IMR-90 (cell line): ENCODE results near the gene C2. TPM values are rescaled to one million over a fixed set of nuclear protein-coding genes. Genes with fewer than 3 reads are reported as not detected.
A peak's percentile ranks its signal among the peaks of the same experiment; 100 is the strongest.

Experiments used
- ATAC-seq: fragments of 200-7000 bp; cut with Tn5 transposase; 2 replicates; pipeline ENCODE4 v1.9.1; 2020; ENCODE audit warnings: low read depth, mild to moderate bottlenecking, moderate library complexity
- BruUV-seq: library from RNA; stranded (reverse); fragments of 400-500 nt; replicated peaks from 2 replicates; lab custom pipeline; 2021; lab: Mats Ljungman, UMichigan
- CTCF ChIA-PET: fragments of 300-600 bp; formaldehyde crosslinking; extraction: SDS; loops from one replicate; lab custom pipeline; 2021; ENCODE audit warnings: antibody characterized with exemption; lab: Yijun Ruan, JAX
- POLR2A ChIA-PET: fragments of 300-600 bp; sonication (Branson Sonifier 250); formaldehyde crosslinking; loops from one replicate; lab custom pipeline; 2022; ENCODE audit warnings: antibody characterized with exemption; ENCODE audit not compliant: unreplicated experiment; lab: Charles Lee
- DNase-seq: peaks from one replicate; pipeline ENCODE4 v3.0.0; 2013
- H2AFZ ChIP-seq: replicated peaks from 2 replicates; pipeline ENCODE3; 2013; ENCODE audit warnings: low read length, mild to moderate bottlenecking; ENCODE audit not compliant: poor library complexity
- H2AK5ac ChIP-seq: 2 replicates; pipeline ENCODE4 v1.6.1; 2013; ENCODE audit warnings: low read depth, low read length, inconsistent platforms
- H2AK9ac ChIP-seq: replicated peaks from 2 replicates; pipeline ENCODE3; 2013; ENCODE audit warnings: mild to moderate bottlenecking, low read depth, low read length, moderate library complexity; ENCODE audit not compliant: poor library complexity
- H2BK120ac ChIP-seq: 2 replicates; pipeline ENCODE4 v1.6.1; 2013; ENCODE audit warnings: low read depth, low read length, inconsistent platforms
- H2BK15ac ChIP-seq: 3 replicates; pipeline ENCODE4 v1.6.1; 2013; ENCODE audit warnings: low read depth, low read length, inconsistent platforms
- H2BK20ac ChIP-seq: 2 replicates; pipeline ENCODE4 v1.6.1; 2013; ENCODE audit warnings: low read depth, mild to moderate bottlenecking, inconsistent platforms, low read length, moderate library complexity
- H2BK5ac ChIP-seq: 2 replicates; pipeline ENCODE4 v1.6.1; 2013; ENCODE audit warnings: mild to moderate bottlenecking, low read depth, low read length, inconsistent platforms; ENCODE audit not compliant: poor library complexity, severe bottlenecking
- H3K14ac ChIP-seq: replicated peaks from 2 replicates; pipeline ENCODE4 v1.6.1; 2013; ENCODE audit warnings: low read depth, low read length, inconsistent platforms
- H3K18ac ChIP-seq: 2 replicates; pipeline ENCODE4 v1.6.1; 2013; ENCODE audit warnings: low read depth, low read length, control low read depth
- H3K23ac ChIP-seq: 2 replicates; pipeline ENCODE4 v1.6.1; 2013; ENCODE audit warnings: low read depth, low read length, inconsistent platforms
- H3K27ac ChIP-seq: 2 replicates; pipeline ENCODE4 v1.5.1; 2013; ENCODE audit warnings: mild to moderate bottlenecking, control low read depth, low read length; ENCODE audit not compliant: insufficient read depth
- H3K27me3 ChIP-seq: 2 replicates; pipeline ENCODE4 v1.6.1; 2013; ENCODE audit warnings: low read length; ENCODE audit not compliant: control insufficient read depth, insufficient read depth
- H3K36me3 ChIP-seq: 2 replicates; pipeline ENCODE4 v1.6.1; 2013; ENCODE audit warnings: low read length, mixed read lengths; ENCODE audit not compliant: control insufficient read depth, insufficient read depth
- H3K4ac ChIP-seq: 2 replicates; pipeline ENCODE4 v1.6.1; 2013; ENCODE audit warnings: low read depth, low read length, inconsistent platforms
- H3K4me1 ChIP-seq: 2 replicates; pipeline ENCODE4 v1.6.1; 2013; ENCODE audit warnings: low read length, mixed read lengths; ENCODE audit not compliant: control insufficient read depth, insufficient read depth
- H3K4me2 ChIP-seq: 2 replicates; pipeline ENCODE4 v1.6.1; 2013; ENCODE audit warnings: low read depth, mild to moderate bottlenecking, control low read depth, low read length, moderate library complexity
- H3K4me3 ChIP-seq: 2 replicates; pipeline ENCODE4 v1.5.1; 2013; ENCODE audit warnings: low read depth, mild to moderate bottlenecking, control low read depth, low read length, moderate library complexity; ENCODE audit not compliant: insufficient read depth
- H3K56ac ChIP-seq: 2 replicates; pipeline ENCODE4 v1.6.1; 2013; ENCODE audit warnings: low read length, inconsistent platforms; ENCODE audit not compliant: insufficient read depth; ENCODE audit errors: extremely low read depth
- H3K79me1 ChIP-seq, 2 experiments: 2 replicates each; pipeline ENCODE4 v1.6.1; 2013; ENCODE audit warnings: low read length in 2 of 2, inconsistent platforms in 1 of 2, low read depth in 1 of 2
- H3K9ac ChIP-seq: 2 replicates; pipeline ENCODE4 v1.6.1; 2013; ENCODE audit warnings: low read depth, low read length, control low read depth
- H3K9me1 ChIP-seq: 2 replicates; pipeline ENCODE4 v1.6.1; 2013; ENCODE audit warnings: low read length, inconsistent platforms; ENCODE audit not compliant: insufficient read depth
- H3K9me3 ChIP-seq: 2 replicates; pipeline ENCODE4 v1.6.1; 2013; ENCODE audit warnings: low read length; ENCODE audit not compliant: control insufficient read depth, insufficient read depth
- H4K20me1 ChIP-seq: 2 replicates; pipeline ENCODE4 v1.6.1; 2013; ENCODE audit warnings: low read length, inconsistent platforms; ENCODE audit not compliant: insufficient read depth
- H4K5ac ChIP-seq: 2 replicates; pipeline ENCODE4 v1.6.1; 2013; ENCODE audit warnings: mild to moderate bottlenecking, low read depth, low read length, control low read depth
- H4K8ac ChIP-seq, 2 experiments: 2 replicates each; pipeline ENCODE4 v1.6.1; 2013; ENCODE audit warnings: low read depth in 2 of 2, low read length in 2 of 2, control low read depth in 1 of 2, inconsistent platforms in 1 of 2
- H4K91ac ChIP-seq: 2 replicates; pipeline ENCODE4 v1.6.1; 2013; ENCODE audit warnings: low read depth, low read length, inconsistent platforms; ENCODE audit not compliant: insufficient read depth
- FOS ChIP-seq: fragments of 150-350 bp; IDR thresholded peaks from 2 replicates; pipeline ENCODE4 v1.6.1; 2016; ENCODE audit warnings: low read depth, low read length
- NFE2L2 ChIP-seq: fragments of 150-350 bp; IDR thresholded peaks from 2 replicates; pipeline ENCODE4 v1.6.1; 2016; ENCODE audit warnings: low read depth, mild to moderate bottlenecking, low read length
- RAD21 ChIP-seq: IDR thresholded peaks from 2 replicates; pipeline ENCODE4 v1.6.1; 2012; ENCODE audit warnings: low read length, improper control_type of control experiment
- RFX5 ChIP-seq: IDR thresholded peaks from 2 replicates; pipeline ENCODE4 v1.8.0; 2012; ENCODE audit warnings: low read depth, mild to moderate bottlenecking, low read length, moderate library complexity
- WGBS, 2 experiments: methylation state at CpG; one replicate each; pipeline versions ENCODE4 v1.1.5 to v1.1.7; 2013; ENCODE audit warnings: missing lambda C conversion rate in 2 of 2; ENCODE audit not compliant: insufficient read length in 1 of 2; ENCODE audit errors: extremely low coverage in 2 of 2; 5-methylcytosine and 5-hydroxymethylcytosine counted together
- dilution Hi-C: fragments of 300-500 bp; cut with HindIII; formaldehyde crosslinking; loops from one replicate; pipeline ENCODE4 v1.14.3; 2018; ENCODE audit warnings: low sequenced_read_pairs; ENCODE audit not compliant: unreplicated experiment
- in situ Hi-C: fragments of 300-500 bp; cut with MboI; formaldehyde crosslinking; loops from 3 replicates; pipeline ENCODE4 v1.14.3; 2019; ENCODE audit warnings: low sequenced_read_pairs, inconsistent platforms, mixed read lengths
- intact Hi-C: fragments of 100-400 bp; cut with micrococcal nuclease; formaldehyde crosslinking; loops from 2 replicates; pipeline ENCODE4 v1.10.0; 2022
- polyA plus RNA-seq, 3 experiments: library from polyadenylated mRNA; depleted of rRNA; stranded (reverse); fragments of >200 nt; gene quantifications; 2 replicates each; pipeline ENCODE4 v1.2.3, GENCODE V29; 2012; ENCODE audit warnings: low replicate concordance in 1 of 3
- total RNA-seq: library from RNA; depleted of rRNA; stranded (reverse); fragments of >200 nt; gene quantifications from 2 replicates; pipeline ENCODE4 v1.2.3, GENCODE V29; 2012
- TF ChIP-seq, protein P1 (sequence below): fragments of 150-350 bp; IDR thresholded peaks from 2 replicates; pipeline ENCODE4 v1.6.1; 2017; ENCODE audit warnings: mild to moderate bottlenecking, antibody characterized with exemption, low read length, low read depth
- TF ChIP-seq, protein P2 (sequence below): conservative IDR thresholded peaks from 2 replicates; pipeline ENCODE4 v1.5.1; 2012; ENCODE audit warnings: mild to moderate bottlenecking, low read depth, low read length, improper control_type of control experiment

The C2 gene
- total and polyA plus RNA-seq, 2 of the 4 experiments (the other 2 are of a cell fraction): 0.18 to 0.19 TPM

GRCh38 chr6:31948306-31948705, 20.8 kb downstream of the C2 start:
- Histone ChIP-seq H2AK5ac (peak overlapping the region; percentile 66), H2AFZ (no peak overlapping the region), H4K20me1 (0 out of 2 replicates have a peak, but pooled peaks cover 5% of the 10 kb centered on the region), H3K9ac (no peak overlapping the region), H4K91ac (no peak overlapping the region), H3K9me1 (peaks cover 12% of the 10 kb centered on the region), H3K27me3 (no peaks in the 10 kb centered on the region), H2BK20ac (no peak overlapping the region), H3K4me3 (no peak overlapping the region), H4K5ac (no peak overlapping the region), H3K23ac (no peak overlapping the region), H3K27ac (no peak overlapping the region), H3K18ac (no peak overlapping the region), H3K4ac (no peak overlapping the region), H3K36me3 (peaks cover 20% of the 10 kb centered on the region), H3K14ac (no peak overlapping the region), H3K56ac (no peak overlapping the region), H3K9me3 (no peaks in the 10 kb centered on the region), H3K4me1 (peaks cover 22% of the 10 kb centered on the region), H3K79me1 (no peaks in the 10 kb centered on the region), H2BK120ac (no peak overlapping the region), H2BK15ac (no peak overlapping the region), H2AK9ac (no peak overlapping the region), H2BK5ac (no peak overlapping the region), H4K8ac (no peak overlapping the region), H3K4me2 (no peak overlapping the region)
- no CpG with 5 or more reads among the region's 5 CpGs for WGBS, 2 experiments
- TF ChIP-seq NFE2L2: no peak
- TF ChIP-seq FOS: no peak
- TF ChIP-seq, protein P1, sequence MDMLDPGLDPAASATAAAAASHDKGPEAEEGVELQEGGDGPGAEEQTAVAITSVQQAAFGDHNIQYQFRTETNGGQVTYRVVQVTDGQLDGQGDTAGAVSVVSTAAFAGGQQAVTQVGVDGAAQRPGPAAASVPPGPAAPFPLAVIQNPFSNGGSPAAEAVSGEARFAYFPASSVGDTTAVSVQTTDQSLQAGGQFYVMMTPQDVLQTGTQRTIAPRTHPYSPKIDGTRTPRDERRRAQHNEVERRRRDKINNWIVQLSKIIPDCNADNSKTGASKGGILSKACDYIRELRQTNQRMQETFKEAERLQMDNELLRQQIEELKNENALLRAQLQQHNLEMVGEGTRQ: no peak
- no peak for TF ChIP-seq RFX5
- TF ChIP-seq, protein P2, sequence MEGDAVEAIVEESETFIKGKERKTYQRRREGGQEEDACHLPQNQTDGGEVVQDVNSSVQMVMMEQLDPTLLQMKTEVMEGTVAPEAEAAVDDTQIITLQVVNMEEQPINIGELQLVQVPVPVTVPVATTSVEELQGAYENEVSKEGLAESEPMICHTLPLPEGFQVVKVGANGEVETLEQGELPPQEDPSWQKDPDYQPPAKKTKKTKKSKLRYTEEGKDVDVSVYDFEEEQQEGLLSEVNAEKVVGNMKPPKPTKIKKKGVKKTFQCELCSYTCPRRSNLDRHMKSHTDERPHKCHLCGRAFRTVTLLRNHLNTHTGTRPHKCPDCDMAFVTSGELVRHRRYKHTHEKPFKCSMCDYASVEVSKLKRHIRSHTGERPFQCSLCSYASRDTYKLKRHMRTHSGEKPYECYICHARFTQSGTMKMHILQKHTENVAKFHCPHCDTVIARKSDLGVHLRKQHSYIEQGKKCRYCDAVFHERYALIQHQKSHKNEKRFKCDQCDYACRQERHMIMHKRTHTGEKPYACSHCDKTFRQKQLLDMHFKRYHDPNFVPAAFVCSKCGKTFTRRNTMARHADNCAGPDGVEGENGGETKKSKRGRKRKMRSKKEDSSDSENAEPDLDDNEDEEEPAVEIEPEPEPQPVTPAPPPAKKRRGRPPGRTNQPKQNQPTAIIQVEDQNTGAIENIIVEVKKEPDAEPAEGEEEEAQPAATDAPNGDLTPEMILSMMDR: no peak
- no peak for TF ChIP-seq RAD21
- in situ Hi-C loops: loop anchor here (5.0 to 10.0 kb wide), 2 partner anchors 36 to 264 kb away; partner anchors contain the start of gene LY6G5C
- ATAC-seq (no peak), DNase-seq (no peak)
- intact Hi-C loops: no loop called here
- BruUV-seq: no TSS peak
- dilution Hi-C loops: no loop called here
- POLR2A ChIA-PET: no interaction called here
- CTCF ChIA-PET: no interaction called here
